HEK293 (cell line): Measurements from ENCODE around the gene COX10.

Experiments used
- CTCF ChIA-PET: fragments of 350-600 bp; formaldehyde crosslinking; extraction: SDS; loops from one replicate; lab custom pipeline; 2021; ENCODE audit warnings: antibody characterized with exemption; lab: Yijun Ruan, JAX
- POLR2A ChIA-PET: fragments of 300-600 bp; formaldehyde crosslinking; extraction: SDS; loops from one replicate; lab custom pipeline; 2020; ENCODE audit warnings: antibody characterized with exemption, inconsistent platforms; lab: Yijun Ruan, JAX
- H3K27ac ChIP-seq: fragments of 200-500 bp; sonication (Bioruptor generic); 2 replicates; pipeline ENCODE4 v1.5.1; 2014; ENCODE audit warnings: low read depth, low read length, control low read depth, inconsistent platforms; ENCODE audit errors: extremely low read depth
- H3K36me3 ChIP-seq, 2 experiments: fragments of 200-500 bp in 1 of 2; sonication (Bioruptor generic) in 1 of 2; 1 replicate in 1 of 2; 2 replicates in 1 of 2; pipeline ENCODE4 v1.5.1; 2014 to 2017; ENCODE audit warnings: inconsistent platforms in 2 of 2, low read length in 2 of 2; ENCODE audit not compliant: control insufficient read depth in 2 of 2, insufficient read depth in 1 of 2
- H3K4me1 ChIP-seq: fragments of 200-500 bp; sonication (Bioruptor generic); 2 replicates; pipeline ENCODE4 v1.5.1; 2014; ENCODE audit warnings: mild to moderate bottlenecking, low read length, inconsistent platforms; ENCODE audit not compliant: control insufficient read depth, insufficient read depth
- H3K4me3 ChIP-seq: 2 replicates; pipeline ENCODE4 v1.5.1; 2011; ENCODE audit warnings: low read depth, mild to moderate bottlenecking, control low read depth, low read length, moderate library complexity
- H3K9me3 ChIP-seq: fragments of 200-500 bp; sonication (Bioruptor generic); 2 replicates; pipeline ENCODE4 v1.5.1; 2014; ENCODE audit warnings: low read depth, low read length, inconsistent platforms; ENCODE audit not compliant: control insufficient read depth, insufficient read depth
- HOXD13 ChIP-seq: sonication (generic); formaldehyde crosslinking; IDR thresholded peaks from 2 replicates; pipeline ENCODE4 v1.8.0; 2022; ENCODE audit warnings: missing genetic modification reagents, borderline replicate concordance
- IKZF3 ChIP-seq: fragments of 450-650 bp; IDR thresholded peaks from 2 replicates; pipeline ENCODE4 v1.5.0; 2018; ENCODE audit warnings: missing biosample characterization, mild to moderate bottlenecking, missing genetic modification characterization, moderate library complexity
- MZF1 ChIP-seq: fragments of 450-650 bp; formaldehyde crosslinking; IDR thresholded peaks from 2 replicates; pipeline ENCODE4 v1.5.1; 2017; ENCODE audit warnings: missing biosample characterization, missing genetic modification characterization, borderline replicate concordance
- TRIM28 ChIP-seq: IDR thresholded peaks from 2 replicates; pipeline ENCODE4 v1.6.1; 2011; ENCODE audit warnings: low read length, control low read depth, borderline replicate concordance
- YY1 ChIP-seq: fragments of 450-650 bp; formaldehyde crosslinking; IDR thresholded peaks from 2 replicates; pipeline ENCODE4 v1.5.1; 2018; ENCODE audit warnings: missing biosample characterization, missing genetic modification characterization
- YY2 ChIP-seq: fragments of 450-650 bp; formaldehyde crosslinking; IDR thresholded peaks from 2 replicates; pipeline ENCODE4 v1.5.1; 2016; ENCODE audit warnings: missing biosample characterization, missing genetic modification characterization
- ZNF146 ChIP-seq: fragments of 450-650 bp; formaldehyde crosslinking; IDR thresholded peaks from 2 replicates; pipeline ENCODE4 v1.5.1; 2016; ENCODE audit warnings: missing biosample characterization, missing genetic modification characterization
- ZNF211 ChIP-seq: fragments of 450-650 bp; formaldehyde crosslinking; IDR thresholded peaks from 2 replicates; pipeline ENCODE4 v1.5.1; 2016; ENCODE audit warnings: low read depth, missing biosample characterization, missing genetic modification characterization
- ZNF24 ChIP-seq: fragments of 450-650 bp; formaldehyde crosslinking; IDR thresholded peaks from 2 replicates; pipeline ENCODE4 v1.5.1; 2016; ENCODE audit warnings: missing biosample characterization, missing genetic modification characterization
- ZNF366 ChIP-seq: fragments of 450-650 bp; formaldehyde crosslinking; conservative IDR thresholded peaks from 2 replicates; pipeline ENCODE4 v1.5.1; 2016; ENCODE audit warnings: missing biosample characterization, missing genetic modification characterization
- TF ChIP-seq, protein P1 (sequence below): fragments of 450-650 bp; formaldehyde crosslinking; conservative IDR thresholded peaks from 2 replicates; pipeline ENCODE4 v1.5.1; 2016; ENCODE audit warnings: low read depth, missing biosample characterization, missing genetic modification characterization
- TF ChIP-seq, protein P2 (sequence below): fragments of 450-650 bp; formaldehyde crosslinking; IDR thresholded peaks from 2 replicates; pipeline ENCODE4 v1.5.1; 2016; ENCODE audit warnings: missing biosample characterization, missing genetic modification characterization
- TF ChIP-seq, protein P3 (sequence below): fragments of 450-650 bp; formaldehyde crosslinking; IDR thresholded peaks from 2 replicates; pipeline ENCODE4 v1.5.1; 2016; ENCODE audit warnings: missing biosample characterization, missing genetic modification characterization
- TF ChIP-seq, protein P4 (sequence below): fragments of 450-650 bp; formaldehyde crosslinking; IDR thresholded peaks from 2 replicates; pipeline ENCODE4 v1.5.1; 2017; ENCODE audit warnings: missing biosample characterization, missing genetic modification characterization

Gene COX10

DNA sequence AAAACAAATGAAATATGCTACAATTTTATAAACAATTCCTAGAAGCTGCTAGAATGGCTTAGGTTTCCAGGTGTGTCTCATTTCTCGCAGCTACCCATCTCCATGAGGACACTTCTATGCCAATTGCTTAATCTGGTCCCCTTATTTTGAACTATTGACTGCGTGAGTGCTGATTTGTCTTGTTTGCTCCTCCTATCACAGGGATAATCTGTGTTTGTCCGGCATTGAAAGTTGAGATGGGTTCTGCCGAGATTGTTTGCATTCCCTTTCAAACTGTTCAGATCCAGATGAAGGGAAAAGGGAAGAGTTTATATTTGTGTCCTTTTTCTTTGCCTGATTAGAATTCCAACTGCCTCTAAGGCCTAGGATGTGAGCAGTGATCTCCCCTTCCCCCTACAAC lies 21.7 kb upstream of the COX10 start:
- ChIA-PET CTCF (interaction anchor here (0.6 to 1.3 kb wide), 6 partner anchors 9 to 710 kb away, joined by 3 to 5 read pairs (median 4); no protein-coding TSS in a partner anchor), POLR2A (no interaction called here)
- Histone ChIP-seq H3K4me3 (no peak overlapping the region), H3K27ac (no peak overlapping the region), H3K36me3 (peaks cover 0 to 5% of the 10 kb centered on the region in 2 experiments; a peak in 1 of 3 replicates), H3K9me3 (no peaks in the 10 kb centered on the region), H3K4me1 (peaks cover 5% of the 10 kb centered on the region)
- no peak for TF ChIP-seq YY1 (tag by site-specific recombination)
- TF ChIP-seq TRIM28: no peak

DNA sequence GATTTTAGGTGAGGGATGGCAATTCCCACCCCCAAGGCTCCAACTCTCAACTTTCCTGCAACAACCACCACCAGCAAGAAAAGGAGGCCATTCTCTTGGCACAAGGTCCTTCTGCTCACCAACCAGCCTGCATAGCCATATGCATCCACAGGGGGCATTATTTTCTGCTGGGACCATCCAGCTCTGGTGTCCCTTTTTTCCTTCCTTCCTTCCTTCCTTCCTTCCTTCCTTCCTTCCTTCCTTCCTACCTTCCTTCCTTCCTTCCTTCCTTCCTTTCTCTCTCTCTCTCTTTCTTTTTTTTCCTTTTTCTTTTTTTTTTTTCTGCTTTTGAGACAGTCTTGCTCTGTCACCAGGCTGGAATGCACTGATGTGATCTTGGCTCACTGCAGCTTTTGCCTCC lies 21.1 kb upstream of the COX10 start:
- no peak for TF ChIP-seq IKZF3 (tag by site-specific recombination)
- TF ChIP-seq, protein P1, sequence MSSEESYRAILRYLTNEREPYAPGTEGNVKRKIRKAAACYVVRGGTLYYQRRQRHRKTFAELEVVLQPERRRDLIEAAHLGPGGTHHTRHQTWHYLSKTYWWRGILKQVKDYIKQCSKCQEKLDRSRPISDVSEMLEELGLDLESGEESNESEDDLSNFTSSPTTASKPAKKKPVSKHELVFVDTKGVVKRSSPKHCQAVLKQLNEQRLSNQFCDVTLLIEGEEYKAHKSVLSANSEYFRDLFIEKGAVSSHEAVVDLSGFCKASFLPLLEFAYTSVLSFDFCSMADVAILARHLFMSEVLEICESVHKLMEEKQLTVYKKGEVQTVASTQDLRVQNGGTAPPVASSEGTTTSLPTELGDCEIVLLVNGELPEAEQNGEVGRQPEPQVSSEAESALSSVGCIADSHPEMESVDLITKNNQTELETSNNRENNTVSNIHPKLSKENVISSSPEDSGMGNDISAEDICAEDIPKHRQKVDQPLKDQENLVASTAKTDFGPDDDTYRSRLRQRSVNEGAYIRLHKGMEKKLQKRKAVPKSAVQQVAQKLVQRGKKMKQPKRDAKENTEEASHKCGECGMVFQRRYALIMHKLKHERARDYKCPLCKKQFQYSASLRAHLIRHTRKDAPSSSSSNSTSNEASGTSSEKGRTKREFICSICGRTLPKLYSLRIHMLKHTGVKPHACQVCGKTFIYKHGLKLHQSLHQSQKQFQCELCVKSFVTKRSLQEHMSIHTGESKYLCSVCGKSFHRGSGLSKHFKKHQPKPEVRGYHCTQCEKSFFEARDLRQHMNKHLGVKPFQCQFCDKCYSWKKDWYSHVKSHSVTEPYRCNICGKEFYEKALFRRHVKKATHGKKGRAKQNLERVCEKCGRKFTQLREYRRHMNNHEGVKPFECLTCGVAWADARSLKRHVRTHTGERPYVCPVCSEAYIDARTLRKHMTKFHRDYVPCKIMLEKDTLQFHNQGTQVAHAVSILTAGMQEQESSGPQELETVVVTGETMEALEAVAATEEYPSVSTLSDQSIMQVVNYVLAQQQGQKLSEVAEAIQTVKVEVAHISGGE (tag by site-specific recombination): peak; percentile 32; the same call in 1 of the 2 replicates
- peak; percentile 57 for TF ChIP-seq ZNF366 (tag by site-specific recombination)
- TF ChIP-seq, all 188 proteins: peak for 2
- H3K36me3 ChIP-seq: peaks cover 0 to 5% of the 10 kb centered on the region in 2 experiments; a peak in 1 of 3 replicates
- no peak overlapping the region for H3K4me3 ChIP-seq
- H3K27ac ChIP-seq: no peak overlapping the region
- ChIA-PET POLR2A (no interaction called here), CTCF (interaction anchor here (0.7 kb wide), 1 partner anchor 16 kb away, joined by 3 read pairs; no protein-coding TSS in a partner anchor)
- peaks cover 5% of the 10 kb centered on the region for H3K4me1 ChIP-seq
- H3K9me3 ChIP-seq: no peaks in the 10 kb centered on the region

DNA sequence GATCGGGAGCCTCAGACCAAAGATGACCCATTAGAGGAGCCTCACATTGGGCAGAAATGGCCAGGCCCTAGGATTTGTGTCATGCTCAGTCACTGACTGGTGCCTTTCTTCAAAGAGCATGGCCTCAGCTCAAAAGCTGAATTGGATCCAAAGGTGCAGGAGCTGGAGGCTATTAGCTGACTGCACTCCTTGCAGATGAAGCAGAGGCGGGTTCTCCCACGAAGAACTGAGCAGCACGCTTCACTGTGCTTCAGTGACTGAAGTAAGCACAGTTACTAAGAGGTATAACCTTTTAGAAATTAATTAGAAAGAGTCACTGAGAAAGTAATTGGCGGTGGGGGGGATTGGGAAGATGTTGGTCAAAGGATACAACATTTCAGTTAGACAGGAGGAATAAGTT lies 18.7 kb upstream of the COX10 start:
- POLR2A ChIA-PET: no interaction called here
- CTCF ChIA-PET: no interaction called here

DNA sequence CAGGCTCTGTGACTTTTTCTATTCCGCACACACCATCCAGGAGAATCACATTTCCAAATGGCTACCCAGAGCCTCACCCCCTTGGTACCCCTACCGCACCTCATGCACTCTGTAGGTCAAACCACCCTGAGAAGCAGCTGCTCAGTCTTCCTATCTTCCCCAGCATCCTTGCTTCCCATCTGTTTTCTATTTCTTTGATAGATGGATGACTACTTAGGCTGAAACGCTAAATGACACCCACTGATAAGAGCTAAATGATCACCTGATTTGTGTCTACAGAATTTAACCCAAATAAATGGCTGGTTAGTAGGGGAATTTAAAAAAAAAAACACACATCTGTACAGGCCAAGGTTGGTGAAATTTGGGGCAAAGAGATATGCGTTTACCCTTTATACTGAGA lies 17.6 kb upstream of the COX10 start:
- Histone ChIP-seq H3K4me3 (no peak overlapping the region), H3K9me3 (no peaks in the 10 kb centered on the region), H3K36me3 (peaks cover 0 to 5% of the 10 kb centered on the region in 2 experiments; a peak in 1 of 3 replicates), H3K27ac (no peak overlapping the region), H3K4me1 (no peaks in the 10 kb centered on the region; the same call in 1 of the 2 replicates)
- ChIA-PET POLR2A (no interaction called here), CTCF (interaction anchor here (0.9 kb wide), 1 partner anchor 267 kb away, joined by 4 read pairs; no protein-coding TSS in a partner anchor)
- TF ChIP-seq, protein P2, sequence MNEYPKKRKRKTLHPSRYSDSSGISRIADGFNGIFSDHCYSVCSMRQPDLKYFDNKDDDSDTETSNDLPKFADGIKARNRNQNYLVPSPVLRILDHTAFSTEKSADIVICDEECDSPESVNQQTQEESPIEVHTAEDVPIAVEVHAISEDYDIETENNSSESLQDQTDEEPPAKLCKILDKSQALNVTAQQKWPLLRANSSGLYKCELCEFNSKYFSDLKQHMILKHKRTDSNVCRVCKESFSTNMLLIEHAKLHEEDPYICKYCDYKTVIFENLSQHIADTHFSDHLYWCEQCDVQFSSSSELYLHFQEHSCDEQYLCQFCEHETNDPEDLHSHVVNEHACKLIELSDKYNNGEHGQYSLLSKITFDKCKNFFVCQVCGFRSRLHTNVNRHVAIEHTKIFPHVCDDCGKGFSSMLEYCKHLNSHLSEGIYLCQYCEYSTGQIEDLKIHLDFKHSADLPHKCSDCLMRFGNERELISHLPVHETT (tag by site-specific recombination): no peak
- TF ChIP-seq ZNF24 (no peak), HOXD13 (CRISPR knock-in tag) (no peak), YY2 (tag by site-specific recombination) (no peak), MZF1 (no peak)
- TF ChIP-seq, protein P3, sequence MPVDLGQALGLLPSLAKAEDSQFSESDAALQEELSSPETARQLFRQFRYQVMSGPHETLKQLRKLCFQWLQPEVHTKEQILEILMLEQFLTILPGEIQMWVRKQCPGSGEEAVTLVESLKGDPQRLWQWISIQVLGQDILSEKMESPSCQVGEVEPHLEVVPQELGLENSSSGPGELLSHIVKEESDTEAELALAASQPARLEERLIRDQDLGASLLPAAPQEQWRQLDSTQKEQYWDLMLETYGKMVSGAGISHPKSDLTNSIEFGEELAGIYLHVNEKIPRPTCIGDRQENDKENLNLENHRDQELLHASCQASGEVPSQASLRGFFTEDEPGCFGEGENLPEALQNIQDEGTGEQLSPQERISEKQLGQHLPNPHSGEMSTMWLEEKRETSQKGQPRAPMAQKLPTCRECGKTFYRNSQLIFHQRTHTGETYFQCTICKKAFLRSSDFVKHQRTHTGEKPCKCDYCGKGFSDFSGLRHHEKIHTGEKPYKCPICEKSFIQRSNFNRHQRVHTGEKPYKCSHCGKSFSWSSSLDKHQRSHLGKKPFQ (tag by site-specific recombination): no peak
- TF ChIP-seq, protein P4, sequence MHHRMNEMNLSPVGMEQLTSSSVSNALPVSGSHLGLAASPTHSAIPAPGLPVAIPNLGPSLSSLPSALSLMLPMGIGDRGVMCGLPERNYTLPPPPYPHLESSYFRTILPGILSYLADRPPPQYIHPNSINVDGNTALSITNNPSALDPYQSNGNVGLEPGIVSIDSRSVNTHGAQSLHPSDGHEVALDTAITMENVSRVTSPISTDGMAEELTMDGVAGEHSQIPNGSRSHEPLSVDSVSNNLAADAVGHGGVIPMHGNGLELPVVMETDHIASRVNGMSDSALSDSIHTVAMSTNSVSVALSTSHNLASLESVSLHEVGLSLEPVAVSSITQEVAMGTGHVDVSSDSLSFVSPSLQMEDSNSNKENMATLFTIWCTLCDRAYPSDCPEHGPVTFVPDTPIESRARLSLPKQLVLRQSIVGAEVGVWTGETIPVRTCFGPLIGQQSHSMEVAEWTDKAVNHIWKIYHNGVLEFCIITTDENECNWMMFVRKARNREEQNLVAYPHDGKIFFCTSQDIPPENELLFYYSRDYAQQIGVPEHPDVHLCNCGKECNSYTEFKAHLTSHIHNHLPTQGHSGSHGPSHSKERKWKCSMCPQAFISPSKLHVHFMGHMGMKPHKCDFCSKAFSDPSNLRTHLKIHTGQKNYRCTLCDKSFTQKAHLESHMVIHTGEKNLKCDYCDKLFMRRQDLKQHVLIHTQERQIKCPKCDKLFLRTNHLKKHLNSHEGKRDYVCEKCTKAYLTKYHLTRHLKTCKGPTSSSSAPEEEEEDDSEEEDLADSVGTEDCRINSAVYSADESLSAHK: no peak

More for the DNA sequence above, 18.7 kb upstream of the COX10 start:
- H3K27ac ChIP-seq: no peak overlapping the region
- no peaks in the 10 kb centered on the region; the same call in 1 of the 2 replicates for H3K4me1 ChIP-seq
- TF ChIP-seq ZNF211 (tag by site-specific recombination): no peak
- TF ChIP-seq ZNF146 (tag by site-specific recombination): no peak
- no peaks in the 10 kb centered on the region for H3K9me3 ChIP-seq
- H3K4me3 ChIP-seq: no peak overlapping the region
- H3K36me3 ChIP-seq: peaks cover 0 to 5% of the 10 kb centered on the region in 2 experiments; a peak in 1 of 3 replicates
